OCI-LY3 (cell line): ENCODE results near the gene PLD4.

Experiments used
- H2AFZ ChIP-seq: fragments of 200-600, 300-600 bp; shearing (Covaris generic); 2 replicates; pipeline ENCODE4 v1.6.0; 2014; ENCODE audit warnings: antibody characterized with exemption, low read depth, low read length
- H3K27ac ChIP-seq: fragments of 200-600, 300-600 bp; sonication (generic); 2 replicates; pipeline ENCODE4 v1.5.1; 2014; ENCODE audit warnings: mild to moderate bottlenecking, low read length, moderate library complexity, mixed read lengths
- H3K27me3 ChIP-seq: fragments of 200-600, 300-600 bp; sonication (generic); 2 replicates; pipeline ENCODE4 v1.6.1; 2014; ENCODE audit warnings: low read depth, low read length, mixed read lengths
- H3K36me3 ChIP-seq: fragments of 200-600, 300-600 bp; sonication (generic); replicated peaks from 2 replicates; pipeline ENCODE3; 2014; ENCODE audit warnings: low read depth, low read length, mixed read lengths
- H3K4me1 ChIP-seq: fragments of 300-600, 200-600 bp; sonication (generic); 2 replicates; pipeline ENCODE4 v1.6.1; 2014; ENCODE audit warnings: low read length, mixed read lengths
- H3K4me2 ChIP-seq: fragments of 200-600, 300-600 bp; sonication (generic); 2 replicates; pipeline ENCODE4 v1.6.1; 2014; ENCODE audit warnings: low read length, mixed read lengths
- H3K4me3 ChIP-seq: fragments of 300-600, 200-600 bp; sonication (generic); 2 replicates; pipeline ENCODE4 v1.5.1; 2014; ENCODE audit warnings: antibody characterized with exemption, mild to moderate bottlenecking, low read length, moderate library complexity
- H3K79me2 ChIP-seq: fragments of 300-600, 200-600 bp; shearing (Covaris generic); 2 replicates; pipeline ENCODE4 v1.6.1; 2014; ENCODE audit warnings: mild to moderate bottlenecking, low read length, mixed read lengths
- H3K9ac ChIP-seq: fragments of 300-600, 200-600 bp; shearing (Covaris generic); 2 replicates; pipeline ENCODE4 v1.6.0; 2014; ENCODE audit warnings: mild to moderate bottlenecking, low read length, moderate library complexity
- H3K9me3 ChIP-seq: fragments of 200-600, 300-600 bp; shearing (Covaris generic); 2 replicates; pipeline ENCODE4 v1.6.1; 2014; ENCODE audit warnings: low read length, mixed read lengths; ENCODE audit not compliant: insufficient read depth
- H4K20me1 ChIP-seq: fragments of 200-600, 300-600 bp; sonication (generic); 2 replicates; pipeline ENCODE4 v1.6.1; 2016; ENCODE audit warnings: low read length, mixed read lengths; ENCODE audit not compliant: insufficient read depth
- EZH2phosphoT487 ChIP-seq: fragments of 200-600 bp; shearing (Covaris generic); IDR thresholded peaks from 2 replicates; pipeline ENCODE4 v1.6.1; 2018; ENCODE audit warnings: antibody characterized with exemption, mixed run types, low read depth
- TF ChIP-seq, protein P1 (sequence below): fragments of 200-600, 300-600 bp; sonication (generic); IDR thresholded peaks from 2 replicates; pipeline ENCODE4 v1.5.1; 2014; ENCODE audit warnings: antibody characterized with exemption, low read length, low read depth

PLD4 gene

DNA sequence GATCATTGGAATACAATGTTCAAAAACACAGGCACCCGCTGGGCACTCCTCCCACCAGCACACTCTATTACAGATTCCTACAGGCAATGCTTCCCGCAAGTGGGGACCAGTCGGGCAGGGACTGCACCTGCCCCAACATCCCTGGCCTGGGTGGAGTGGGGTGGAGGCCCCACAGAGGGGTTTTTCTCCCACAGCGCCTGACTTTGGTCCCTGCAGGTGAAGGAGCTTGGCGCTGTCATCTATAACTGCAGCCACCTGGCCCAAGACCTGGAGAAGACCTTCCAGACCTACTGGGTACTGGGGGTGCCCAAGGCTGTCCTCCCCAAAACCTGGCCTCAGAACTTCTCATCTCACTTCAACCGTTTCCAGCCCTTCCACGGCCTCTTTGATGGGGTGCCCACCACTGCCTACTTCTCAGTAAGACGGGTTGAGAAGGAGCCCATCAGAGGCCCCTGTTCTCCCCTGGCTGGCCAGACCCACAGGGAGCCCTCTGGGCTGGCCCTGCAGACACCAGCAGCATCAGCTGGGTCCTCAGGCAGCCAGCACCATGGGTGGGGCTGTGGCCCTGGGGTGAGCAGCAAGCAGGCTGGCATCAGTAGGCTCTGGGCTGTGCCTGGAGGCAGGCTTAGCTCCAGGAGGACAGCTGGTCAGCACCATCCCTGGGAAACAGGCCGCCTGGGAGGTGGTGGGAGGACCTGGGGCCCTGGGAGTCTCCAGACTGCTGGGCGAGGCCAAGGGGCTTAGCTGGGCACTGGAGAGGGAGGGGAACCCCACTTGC, 6.0 kb downstream of the PLD4 start:
- no peaks in the 10 kb centered on the region for H3K9me3 ChIP-seq
- peaks cover 41% of the 10 kb centered on the region for H4K20me1 ChIP-seq
- H3K4me1 ChIP-seq = peaks cover 27% of the 10 kb centered on the region
- no peak overlapping the region for H3K4me2 ChIP-seq
- TF ChIP-seq, protein P1, sequence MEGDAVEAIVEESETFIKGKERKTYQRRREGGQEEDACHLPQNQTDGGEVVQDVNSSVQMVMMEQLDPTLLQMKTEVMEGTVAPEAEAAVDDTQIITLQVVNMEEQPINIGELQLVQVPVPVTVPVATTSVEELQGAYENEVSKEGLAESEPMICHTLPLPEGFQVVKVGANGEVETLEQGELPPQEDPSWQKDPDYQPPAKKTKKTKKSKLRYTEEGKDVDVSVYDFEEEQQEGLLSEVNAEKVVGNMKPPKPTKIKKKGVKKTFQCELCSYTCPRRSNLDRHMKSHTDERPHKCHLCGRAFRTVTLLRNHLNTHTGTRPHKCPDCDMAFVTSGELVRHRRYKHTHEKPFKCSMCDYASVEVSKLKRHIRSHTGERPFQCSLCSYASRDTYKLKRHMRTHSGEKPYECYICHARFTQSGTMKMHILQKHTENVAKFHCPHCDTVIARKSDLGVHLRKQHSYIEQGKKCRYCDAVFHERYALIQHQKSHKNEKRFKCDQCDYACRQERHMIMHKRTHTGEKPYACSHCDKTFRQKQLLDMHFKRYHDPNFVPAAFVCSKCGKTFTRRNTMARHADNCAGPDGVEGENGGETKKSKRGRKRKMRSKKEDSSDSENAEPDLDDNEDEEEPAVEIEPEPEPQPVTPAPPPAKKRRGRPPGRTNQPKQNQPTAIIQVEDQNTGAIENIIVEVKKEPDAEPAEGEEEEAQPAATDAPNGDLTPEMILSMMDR = no peak
- no peak for TF ChIP-seq EZH2phosphoT487
- no peak overlapping the region for H3K4me3 ChIP-seq
- H3K27ac ChIP-seq = no peak overlapping the region
- H3K36me3 ChIP-seq = peaks cover 62% of the 10 kb centered on the region
- H2AFZ ChIP-seq = no peak overlapping the region
- peaks cover 31% of the 10 kb centered on the region for H3K79me2 ChIP-seq
- H3K27me3 ChIP-seq = no peaks in the 10 kb centered on the region
- no peak overlapping the region for H3K9ac ChIP-seq

DNA sequence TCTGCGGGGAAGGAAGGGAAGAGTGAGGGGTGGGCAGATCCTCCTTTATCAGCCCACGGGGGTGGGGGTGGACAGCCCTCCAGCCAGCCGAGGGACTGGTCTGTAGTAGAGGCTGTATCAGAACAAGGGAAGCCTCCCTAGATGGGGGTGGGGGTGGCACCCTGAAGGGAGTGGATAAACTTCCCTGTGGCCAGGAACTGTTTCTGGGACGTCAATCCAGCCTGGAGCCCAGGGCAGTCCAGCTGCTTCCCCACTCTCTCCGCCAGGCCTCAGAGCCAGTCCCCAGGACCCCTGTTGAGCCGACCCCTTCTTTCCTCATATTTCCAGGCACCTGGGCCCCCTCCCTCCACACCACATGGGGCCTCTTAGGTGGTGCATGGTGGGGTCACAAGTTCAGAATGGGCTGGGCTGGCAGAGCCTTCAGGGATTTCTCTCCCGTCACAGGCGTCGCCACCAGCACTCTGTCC, 6.7 kb downstream of the PLD4 start:
- Histone ChIP-seq H3K27ac (no peak overlapping the region), H3K4me3 (no peak overlapping the region), H3K9ac (no peak overlapping the region), H3K9me3 (no peaks in the 10 kb centered on the region), H3K36me3 (peaks cover 56% of the 10 kb centered on the region), H3K4me1 (peaks cover 25% of the 10 kb centered on the region), H4K20me1 (peaks cover 41% of the 10 kb centered on the region), H3K27me3 (no peaks in the 10 kb centered on the region), H3K79me2 (peaks cover 25% of the 10 kb centered on the region), H3K4me2 (no peak overlapping the region), H2AFZ (no peak overlapping the region)
- no peak for TF ChIP-seq EZH2phosphoT487
- TF ChIP-seq, protein P1 = no peak

DNA sequence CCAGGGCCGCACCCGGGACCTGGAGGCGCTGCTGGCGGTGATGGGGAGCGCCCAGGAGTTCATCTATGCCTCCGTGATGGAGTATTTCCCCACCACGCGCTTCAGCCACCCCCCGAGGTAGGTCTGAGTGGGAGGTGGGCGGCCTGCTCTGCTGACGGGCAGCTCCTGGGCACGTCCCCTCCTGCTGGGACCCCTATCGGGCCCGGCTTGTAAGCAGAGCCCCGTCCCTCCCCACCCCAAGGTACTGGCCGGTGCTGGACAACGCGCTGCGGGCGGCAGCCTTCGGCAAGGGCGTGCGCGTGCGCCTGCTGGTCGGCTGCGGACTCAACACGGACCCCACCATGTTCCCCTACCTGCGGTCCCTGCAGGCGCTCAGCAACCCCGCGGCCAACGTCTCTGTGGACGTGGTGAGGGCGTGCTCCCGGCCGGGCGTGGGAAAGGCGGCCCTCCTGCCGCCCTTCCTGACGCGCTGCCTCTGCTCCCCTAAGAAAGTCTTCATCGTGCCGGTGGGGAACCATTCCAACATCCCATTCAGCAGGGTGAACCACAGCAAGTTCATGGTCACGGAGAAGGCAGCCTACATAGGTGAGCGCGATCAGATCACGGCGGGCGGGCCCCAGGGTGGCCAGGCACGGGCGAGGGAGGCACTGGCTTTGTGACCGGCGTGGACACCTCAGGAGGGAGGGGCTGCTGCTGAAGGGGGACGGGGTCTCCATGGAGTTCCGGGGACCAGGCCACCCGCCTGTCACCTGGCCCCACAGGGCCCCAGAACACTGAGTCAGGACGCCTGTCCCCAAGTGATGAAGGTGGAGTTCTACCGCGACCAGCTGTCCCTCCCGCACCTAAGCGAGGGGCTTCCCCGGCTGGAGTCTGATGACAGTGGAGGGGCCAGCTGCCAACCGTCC, 7.3 kb downstream of the PLD4 start:
- TF ChIP-seq EZH2phosphoT487 = no peak
- TF ChIP-seq, protein P1 = no peak
- H3K4me2 ChIP-seq = no peak overlapping the region
- H3K9me3 ChIP-seq = no peaks in the 10 kb centered on the region
- peaks cover 2% of the 10 kb centered on the region for H3K27me3 ChIP-seq
- H3K4me3 ChIP-seq = no peak overlapping the region
- H3K9ac ChIP-seq = no peak overlapping the region
- peaks cover 18% of the 10 kb centered on the region for H3K79me2 ChIP-seq
- peaks cover 41% of the 10 kb centered on the region for H4K20me1 ChIP-seq
- H3K4me1 ChIP-seq = peaks cover 20% of the 10 kb centered on the region
- no peak overlapping the region for H2AFZ ChIP-seq
- H3K27ac ChIP-seq = no peak overlapping the region
- H3K36me3 ChIP-seq = peaks cover 52% of the 10 kb centered on the region
